GM21447 (cell line): ENCODE data around the gene AGAP3.

Experiments used
- ATAC-seq: cut with Tn5 transposase; IDR thresholded peaks from one replicate; pipeline ENCODE4 v1.9.1; 2021; ENCODE audit not compliant: unreplicated experiment

AGAP3 gene

GRCh38 chr7:151057989-151058780 lies 28.1 kb upstream of the AGAP3 start:
- ATAC-seq = peak; percentile 82

- ATAC-seq = no peak
These were observed 27.4 kb upstream of the AGAP3 start for GRCh38 chr7:151058781-151059366.

- ATAC-seq = peak; percentile 21
These were observed 26.7 kb upstream of the AGAP3 start, which contains the start of gene SLC4A2 for GRCh38 chr7:151059367-151060112. Gene SLC4A2, plus strand, starts transcription at chr7:151059589. Its CDS starts 2,399 bp downstream, at chr7:151061988.

GRCh38 chr7:151060113-151060415 lies 26.2 kb upstream of the AGAP3 start:
- ATAC-seq = no peak

GRCh38 chr7:151060416-151061212 lies 25.7 kb upstream of the AGAP3 start:
- no peak for ATAC-seq

- no peak for ATAC-seq
These were observed 24.8 kb upstream of the AGAP3 start for GRCh38 chr7:151061213-151062110.

GRCh38 chr7:151062111-151062398 lies 24.2 kb upstream of the AGAP3 start:
- ATAC-seq = no peak

- ATAC-seq = no peak
These were observed 23.7 kb upstream of the AGAP3 start for GRCh38 chr7:151062399-151063211.

- no peak for ATAC-seq
These were observed 23.1 kb upstream of the AGAP3 start for GRCh38 chr7:151063212-151063561.

GRCh38 chr7:151064454-151064853 lies 21.8 kb upstream of the AGAP3 start:
- no peak for ATAC-seq

- ATAC-seq = no peak
These were observed 21.3 kb upstream of the AGAP3 start for GRCh38 chr7:151064993-151065392.

- ATAC-seq = no peak
These were observed 20.8 kb upstream of the AGAP3 start for GRCh38 chr7:151065516-151065915.

GRCh38 chr7:151066273-151066974 lies 19.9 kb upstream of the AGAP3 start:
- ATAC-seq = no peak

- no peak for ATAC-seq
These were observed 18.1 kb upstream of the AGAP3 start for GRCh38 chr7:151068069-151068773.

- no peak for ATAC-seq
These were observed 16.3 kb upstream of the AGAP3 start for GRCh38 chr7:151069841-151070573.

- no peak for ATAC-seq
These were observed 15.7 kb upstream of the AGAP3 start for GRCh38 chr7:151070574-151070960.

GRCh38 chr7:151071032-151071866 lies 15.0 kb upstream of the AGAP3 start:
- ATAC-seq = no peak
